GM12892 (cell line): ENCODE results near the gene RPS29.

Experiments
- POLR2A ChIP-seq: IDR thresholded peaks from 2 replicates; pipeline ENCODE4 v1.6.1; 2011; ENCODE audit warnings: low read depth, low read length, control low read depth
- POLR2AphosphoS5 ChIP-seq: IDR thresholded peaks from 2 replicates; pipeline ENCODE4 v1.6.1; 2011; ENCODE audit warnings: low read depth, low read length, control low read depth

- no peak for TF ChIP-seq POLR2AphosphoS5
- TF ChIP-seq POLR2A, result no peak
Measured at GRCh38 chr14:49541049-49541448, 45.1 kb downstream of the RPS29 start.
